OCI-LY1 (cell line): ENCODE results near the gene TUT1.

Source experiments
- H2AFZ ChIP-seq: fragments of 200-600 bp; sonication (generic), shearing (Covaris generic); 2 replicates; pipeline ENCODE4 v1.6.0; 2014; ENCODE audit warnings: antibody characterized with exemption, mild to moderate bottlenecking, low read length
- H3F3A ChIP-seq: fragments of 200-600 bp; sonication (generic), shearing (Covaris generic); 2 replicates; pipeline ENCODE4 v1.6.0; 2014; ENCODE audit warnings: mild to moderate bottlenecking, antibody characterized with exemption, low read length, moderate library complexity; ENCODE audit not compliant: insufficient read depth
- H3K27ac ChIP-seq: fragments of 200-600 bp; sonication (generic); 2 replicates; pipeline ENCODE4 v1.5.1; 2014; ENCODE audit warnings: low read length, mixed run types, mild to moderate bottlenecking, low read depth; ENCODE audit not compliant: poor library complexity, severe bottlenecking
- H3K27me3 ChIP-seq: fragments of 200-600 bp; sonication (generic); 2 replicates; pipeline ENCODE4 v1.6.0; 2014; ENCODE audit warnings: antibody characterized with exemption, mild to moderate bottlenecking, low read length, moderate library complexity; ENCODE audit not compliant: insufficient read depth
- H3K36me3 ChIP-seq: fragments of 200-600 bp; sonication (generic); 2 replicates; pipeline ENCODE4 v1.6.1; 2014; ENCODE audit warnings: mild to moderate bottlenecking, antibody characterized with exemption, low read length, moderate library complexity, mixed read lengths; ENCODE audit not compliant: insufficient read depth
- H3K4me1 ChIP-seq: fragments of 200-600 bp; sonication (generic); 2 replicates; pipeline ENCODE4 v1.5.1; 2014; ENCODE audit warnings: mild to moderate bottlenecking, low read length, moderate library complexity; ENCODE audit not compliant: insufficient read depth, severe bottlenecking
- H3K4me2 ChIP-seq: fragments of 200-600 bp; sonication (generic), shearing (Covaris generic); 2 replicates; pipeline ENCODE4 v1.6.1; 2014; ENCODE audit warnings: low read length
- H3K4me3 ChIP-seq: fragments of 200-600 bp; sonication (generic); 2 replicates; pipeline ENCODE4 v1.5.1; 2014; ENCODE audit warnings: low read length, low read depth, mild to moderate bottlenecking, mixed read lengths; ENCODE audit not compliant: poor library complexity, severe bottlenecking
- H3K79me2 ChIP-seq: fragments of 200-600 bp; shearing (Covaris generic); 2 replicates; pipeline ENCODE4 v1.6.1; 2016; ENCODE audit warnings: mixed run types, low read length, mixed read lengths; ENCODE audit not compliant: insufficient read depth
- H3K9ac ChIP-seq: fragments of 200-600 bp; sonication (generic), shearing (Covaris generic); 2 replicates; pipeline ENCODE4 v1.6.1; 2014; ENCODE audit warnings: mild to moderate bottlenecking, low read length, mixed read lengths
- H3K9me2 ChIP-seq: fragments of 200-600 bp; sonication (generic), shearing (Covaris generic); 2 replicates; pipeline ENCODE4 v1.6.1; 2014; ENCODE audit warnings: low read depth, mild to moderate bottlenecking, low read length, mixed read lengths
- H3K9me3 ChIP-seq: fragments of 200-600 bp; shearing (Covaris generic); 2 replicates; pipeline ENCODE4 v1.6.1; 2014; ENCODE audit warnings: low read length, mixed read lengths
- H4K20me1 ChIP-seq: fragments of 200-600 bp; sonication (generic), shearing (Covaris generic); 2 replicates; pipeline ENCODE4 v1.6.0; 2016; ENCODE audit warnings: mild to moderate bottlenecking, low read length; ENCODE audit not compliant: insufficient read depth
- EZH2 ChIP-seq: fragments of 200-600 bp; sonication (generic), shearing (Covaris generic); IDR thresholded peaks from 2 replicates; pipeline ENCODE4 v1.8.0; 2017; ENCODE audit warnings: borderline replicate concordance, mixed run types, mild to moderate bottlenecking, antibody characterized with exemption, low read length, moderate library complexity, mixed read lengths
- TF ChIP-seq, protein P1 (sequence below): fragments of 200-600 bp; sonication (generic), shearing (Covaris generic); IDR thresholded peaks from 2 replicates; pipeline ENCODE4 v1.5.1; 2017; ENCODE audit warnings: mild to moderate bottlenecking, antibody characterized with exemption, low read length, moderate library complexity, mixed read lengths

The TUT1 gene

DNA sequence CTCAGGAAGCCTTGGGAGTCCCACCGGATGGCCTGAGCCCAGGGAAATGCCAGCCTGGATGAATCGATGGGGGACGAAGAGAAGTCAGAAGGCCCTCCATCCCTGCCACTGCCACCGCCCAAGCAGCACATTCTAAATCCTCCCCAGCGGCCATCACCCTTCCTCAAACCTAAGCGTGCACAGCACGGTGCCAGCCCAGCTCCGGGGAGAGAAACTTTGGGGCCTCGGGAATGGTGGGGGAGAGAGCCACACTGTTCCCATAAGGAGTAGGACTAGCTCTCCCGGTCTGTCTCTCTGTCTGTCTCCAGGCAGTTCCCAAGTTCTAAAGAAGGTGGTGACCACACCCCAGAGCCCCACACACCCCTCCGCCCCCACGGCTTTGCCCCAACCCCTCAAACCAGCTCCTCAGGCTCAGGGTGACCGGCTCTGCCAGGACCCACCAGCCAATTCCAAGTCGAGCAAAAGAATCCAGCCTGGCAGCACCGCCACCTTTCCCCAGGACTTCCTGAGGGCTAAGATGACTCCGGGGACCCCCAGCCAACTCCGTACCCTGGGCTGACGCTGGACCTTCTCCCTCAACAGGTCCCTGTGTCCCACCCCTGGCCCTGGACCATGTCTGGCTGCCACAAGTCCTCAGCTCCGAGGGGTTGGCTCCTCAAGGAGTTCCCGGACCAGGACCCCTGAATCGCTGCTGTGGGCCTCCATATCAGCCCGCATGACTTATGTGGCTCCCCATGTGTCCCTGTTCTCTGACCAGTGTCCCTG is 47.5 kb downstream of the TUT1 start:
- Histone ChIP-seq H2AFZ (no peak overlapping the region), H3K4me1 (peaks cover 39% of the 10 kb centered on the region), H3K79me2 (no peaks in the 10 kb centered on the region), H3K4me2 (no peak overlapping the region), H3K27ac (no peak overlapping the region), H3K4me3 (no peak overlapping the region), H3F3A (no peaks in the 10 kb centered on the region), H3K9me3 (no peaks in the 10 kb centered on the region), H3K27me3 (no peaks in the 10 kb centered on the region; the same call in 1 of the 2 replicates), H3K36me3 (no peaks in the 10 kb centered on the region), H4K20me1 (no peaks in the 10 kb centered on the region), H3K9me2 (no peaks in the 10 kb centered on the region), H3K9ac (no peak overlapping the region)
- TF ChIP-seq EZH2: no peak

GRCh38 chr11:62542750-62543567 is 48.4 kb downstream of the TUT1 start:
- Histone ChIP-seq H2AFZ (no peak overlapping the region), H3F3A (no peaks in the 10 kb centered on the region), H3K4me3 (no peak overlapping the region), H3K9me3 (no peaks in the 10 kb centered on the region), H3K27me3 (no peaks in the 10 kb centered on the region; the same call in none of the 2 replicates), H3K36me3 (no peaks in the 10 kb centered on the region), H3K27ac (no peak overlapping the region), H4K20me1 (no peaks in the 10 kb centered on the region), H3K9ac (no peak overlapping the region), H3K79me2 (no peaks in the 10 kb centered on the region), H3K4me1 (peaks cover 42% of the 10 kb centered on the region), H3K9me2 (no peaks in the 10 kb centered on the region), H3K4me2 (no peak overlapping the region)
- TF ChIP-seq, protein P1, sequence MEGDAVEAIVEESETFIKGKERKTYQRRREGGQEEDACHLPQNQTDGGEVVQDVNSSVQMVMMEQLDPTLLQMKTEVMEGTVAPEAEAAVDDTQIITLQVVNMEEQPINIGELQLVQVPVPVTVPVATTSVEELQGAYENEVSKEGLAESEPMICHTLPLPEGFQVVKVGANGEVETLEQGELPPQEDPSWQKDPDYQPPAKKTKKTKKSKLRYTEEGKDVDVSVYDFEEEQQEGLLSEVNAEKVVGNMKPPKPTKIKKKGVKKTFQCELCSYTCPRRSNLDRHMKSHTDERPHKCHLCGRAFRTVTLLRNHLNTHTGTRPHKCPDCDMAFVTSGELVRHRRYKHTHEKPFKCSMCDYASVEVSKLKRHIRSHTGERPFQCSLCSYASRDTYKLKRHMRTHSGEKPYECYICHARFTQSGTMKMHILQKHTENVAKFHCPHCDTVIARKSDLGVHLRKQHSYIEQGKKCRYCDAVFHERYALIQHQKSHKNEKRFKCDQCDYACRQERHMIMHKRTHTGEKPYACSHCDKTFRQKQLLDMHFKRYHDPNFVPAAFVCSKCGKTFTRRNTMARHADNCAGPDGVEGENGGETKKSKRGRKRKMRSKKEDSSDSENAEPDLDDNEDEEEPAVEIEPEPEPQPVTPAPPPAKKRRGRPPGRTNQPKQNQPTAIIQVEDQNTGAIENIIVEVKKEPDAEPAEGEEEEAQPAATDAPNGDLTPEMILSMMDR: peak; percentile 92
- TF ChIP-seq EZH2: no peak

- no peaks in the 10 kb centered on the region for H3K9me3 ChIP-seq
- no peaks in the 10 kb centered on the region for H3F3A ChIP-seq
- no peaks in the 10 kb centered on the region for H3K9me2 ChIP-seq
- peaks cover 42% of the 10 kb centered on the region for H3K4me1 ChIP-seq
- H4K20me1 ChIP-seq: no peaks in the 10 kb centered on the region
- TF ChIP-seq, protein P1: no peak
- TF ChIP-seq EZH2: no peak
- H3K4me3 ChIP-seq: no peak overlapping the region
- no peak overlapping the region for H3K4me2 ChIP-seq
- no peaks in the 10 kb centered on the region; the same call in none of the 2 replicates for H3K27me3 ChIP-seq
- no peaks in the 10 kb centered on the region for H3K36me3 ChIP-seq
- H3K9ac ChIP-seq: no peak overlapping the region
- H3K27ac ChIP-seq: peak overlapping the region; percentile 71
- no peaks in the 10 kb centered on the region for H3K79me2 ChIP-seq
- H2AFZ ChIP-seq: no peak overlapping the region
Observed at GRCh38 chr11:62542111-62542745, 49.1 kb downstream of the TUT1 start.
